HepG2 (cell line): ENCODE results near the gene ITPR1. TPM values are rescaled to one million over a fixed set of nuclear protein-coding genes. Genes with fewer than 3 reads are reported as not detected.

ENCODE experiments used
- BRCA1 ChIP-seq: sonication (generic); formaldehyde crosslinking; IDR thresholded peaks from 2 replicates; pipeline ENCODE4 v1.4.0; 2020; ENCODE audit warnings: missing genetic modification reagents
- CBX2 ChIP-seq, 2 experiments: fragments of 200-600 bp in 1 of 2; sonication (generic); formaldehyde crosslinking in 1 of 2; IDR thresholded peaks; 2 replicates each; pipeline versions ENCODE4 v1.7.0 to v1.8.1; 2018 to 2022; ENCODE audit warnings: low read depth in 2 of 2, low read length in 1 of 2, mild to moderate bottlenecking in 1 of 2, missing genetic modification reagents in 1 of 2
- NFIB ChIP-seq: sonication (generic); formaldehyde crosslinking; IDR thresholded peaks from 2 replicates; pipeline ENCODE4 v1.9.0; 2021; ENCODE audit warnings: missing genetic modification reagents, mild to moderate bottlenecking, borderline replicate concordance
- SKI ChIP-seq: fragments of 450-650 bp; IDR thresholded peaks from one replicate; pipeline ENCODE4 v1.6.1; 2018; ENCODE audit warnings: mild to moderate bottlenecking; ENCODE audit not compliant: partially characterized antibody
- ZNF747 ChIP-seq: sonication (generic); formaldehyde crosslinking; IDR thresholded peaks from 2 replicates; pipeline ENCODE4 v1.8.1; 2023; ENCODE audit warnings: missing genetic modification reagents, mild to moderate bottlenecking, borderline replicate concordance
- ZNF790 ChIP-seq: sonication (generic); formaldehyde crosslinking; IDR thresholded peaks from 2 replicates; pipeline ENCODE4 v1.8.0; 2022; ENCODE audit warnings: missing genetic modification reagents, mild to moderate bottlenecking, borderline replicate concordance
- polyA plus RNA-seq, 8 experiments: library from polyadenylated mRNA; depleted of rRNA in 3 of 8; stranded (reverse) in 7 of 8; unstranded in 1 of 8; fragments of >200 nt; fragmentation: Illumina TruSeq in 4 of 8; extraction: Trizol in 4 of 8; gene quantifications; 2 replicates each; pipeline versions ENCODE4 v1.2.1 to v1.2.3, GENCODE V29; 2011 to 2016; ENCODE audit warnings: low read depth in 4 of 8, missing spikeins in 1 of 8, mixed read lengths in 1 of 8; ENCODE audit not compliant: insufficient read depth in 1 of 8
- total RNA-seq, 5 experiments: library from RNA; depleted of rRNA; stranded (reverse); fragments of >200 nt; fragmentation: Illumina TruSeq; extraction: Trizol; gene quantifications; 2 replicates each; pipeline ENCODE4 v1.2.3, GENCODE V29; 2016; ENCODE audit warnings: low read depth in 1 of 5
- TF ChIP-seq, protein P1 (sequence below): sonication (generic); formaldehyde crosslinking; IDR thresholded peaks from 2 replicates; pipeline ENCODE4 v1.5.0; 2020; ENCODE audit warnings: mild to moderate bottlenecking, missing genetic modification reagents, borderline replicate concordance
- TF ChIP-seq, protein P2 (sequence below): sonication (generic); formaldehyde crosslinking; IDR thresholded peaks from one replicate; pipeline ENCODE4 v1.5.1; 2020; ENCODE audit warnings: mild to moderate bottlenecking, missing genetic modification reagents; ENCODE audit errors: not compliant biosample characterization
- TF ChIP-seq, protein P3 (sequence below): sonication (generic); formaldehyde crosslinking; IDR thresholded peaks from 2 replicates; pipeline ENCODE4 v1.4.0; 2020; ENCODE audit warnings: mild to moderate bottlenecking, missing genetic modification reagents
- TF ChIP-seq, protein P4 (sequence below): sonication (generic); formaldehyde crosslinking; conservative IDR thresholded peaks from 2 replicates; pipeline ENCODE4 v1.4.0; 2020; ENCODE audit warnings: missing genetic modification reagents

Gene ITPR1
- total and polyA plus RNA-seq, 2 of the 13 experiments (the other 11 are each of a cell fraction or from before 2014, with no cell fraction given): 10.0 to 11.4 TPM

DNA sequence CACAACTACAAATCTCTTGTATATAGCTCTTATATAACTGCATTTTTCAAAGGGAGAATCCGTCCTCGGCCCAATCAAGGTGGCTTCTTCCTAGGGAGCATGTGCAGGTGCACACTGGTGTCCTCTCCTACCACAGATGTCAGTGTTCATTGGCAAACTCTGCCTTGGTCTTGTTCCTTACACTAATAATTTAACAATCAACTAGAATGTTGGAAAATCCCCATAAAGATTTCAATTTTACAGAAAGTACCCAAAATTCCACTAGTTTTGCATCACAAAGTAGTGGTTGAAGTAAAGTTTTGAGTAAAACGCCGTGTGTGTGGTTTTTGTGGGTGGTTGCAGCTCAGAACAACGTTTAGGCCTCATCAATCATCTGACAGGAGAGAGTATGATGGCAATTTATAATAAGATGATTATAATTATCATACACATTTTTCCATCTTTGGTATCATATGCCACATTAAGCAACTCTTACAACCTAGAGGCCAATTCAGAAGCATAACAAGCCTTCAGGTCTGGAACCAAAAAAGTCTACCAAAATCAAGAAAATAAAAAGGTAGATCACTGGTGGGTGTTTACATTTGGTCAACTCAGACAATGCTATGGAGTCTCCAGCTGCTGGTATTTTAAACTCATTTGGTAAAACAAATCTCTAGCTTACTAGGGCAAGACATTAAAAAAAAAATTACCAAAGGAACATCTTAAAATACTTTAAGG is 357.2 kb downstream of the ITPR1 start (continued):
- TF ChIP-seq NFIB (CRISPR knock-in tag) (no peak), BRCA1 (CRISPR knock-in tag) (no peak), ZNF790 (no peak), ZNF747 (CRISPR knock-in tag) (no peak), SKI (no peak), CBX2 (IDR thresholded peaks at IDR 0.05; ENCODE audit: low read depth, low read length) (no peak), CBX2 (CRISPR knock-in tag; IDR thresholded peaks at IDR 0.05; ENCODE audit: low read depth) (no peak)
- TF ChIP-seq, protein P1, sequence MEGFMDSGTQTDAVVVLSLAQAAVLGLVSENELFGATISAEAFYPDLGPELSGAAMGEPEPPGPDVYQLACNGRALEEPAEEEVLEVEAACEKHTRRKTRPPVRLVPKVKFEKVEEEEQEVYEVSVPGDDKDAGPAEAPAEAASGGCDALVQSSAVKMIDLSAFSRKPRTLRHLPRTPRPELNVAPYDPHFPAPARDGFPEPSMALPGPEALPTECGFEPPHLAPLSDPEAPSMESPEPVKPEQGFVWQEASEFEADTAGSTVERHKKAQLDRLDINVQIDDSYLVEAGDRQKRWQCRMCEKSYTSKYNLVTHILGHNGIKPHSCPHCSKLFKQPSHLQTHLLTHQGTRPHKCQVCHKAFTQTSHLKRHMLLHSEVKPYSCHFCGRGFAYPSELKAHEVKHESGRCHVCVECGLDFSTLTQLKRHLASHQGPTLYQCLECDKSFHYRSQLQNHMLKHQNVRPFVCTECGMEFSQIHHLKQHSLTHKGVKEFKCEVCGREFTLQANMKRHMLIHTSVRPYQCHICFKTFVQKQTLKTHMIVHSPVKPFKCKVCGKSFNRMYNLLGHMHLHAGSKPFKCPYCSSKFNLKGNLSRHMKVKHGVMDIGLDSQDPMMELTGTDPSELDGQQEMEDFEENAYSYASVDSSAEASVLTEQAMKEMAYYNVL (CRISPR knock-in tag): no peak
- TF ChIP-seq, protein P2, sequence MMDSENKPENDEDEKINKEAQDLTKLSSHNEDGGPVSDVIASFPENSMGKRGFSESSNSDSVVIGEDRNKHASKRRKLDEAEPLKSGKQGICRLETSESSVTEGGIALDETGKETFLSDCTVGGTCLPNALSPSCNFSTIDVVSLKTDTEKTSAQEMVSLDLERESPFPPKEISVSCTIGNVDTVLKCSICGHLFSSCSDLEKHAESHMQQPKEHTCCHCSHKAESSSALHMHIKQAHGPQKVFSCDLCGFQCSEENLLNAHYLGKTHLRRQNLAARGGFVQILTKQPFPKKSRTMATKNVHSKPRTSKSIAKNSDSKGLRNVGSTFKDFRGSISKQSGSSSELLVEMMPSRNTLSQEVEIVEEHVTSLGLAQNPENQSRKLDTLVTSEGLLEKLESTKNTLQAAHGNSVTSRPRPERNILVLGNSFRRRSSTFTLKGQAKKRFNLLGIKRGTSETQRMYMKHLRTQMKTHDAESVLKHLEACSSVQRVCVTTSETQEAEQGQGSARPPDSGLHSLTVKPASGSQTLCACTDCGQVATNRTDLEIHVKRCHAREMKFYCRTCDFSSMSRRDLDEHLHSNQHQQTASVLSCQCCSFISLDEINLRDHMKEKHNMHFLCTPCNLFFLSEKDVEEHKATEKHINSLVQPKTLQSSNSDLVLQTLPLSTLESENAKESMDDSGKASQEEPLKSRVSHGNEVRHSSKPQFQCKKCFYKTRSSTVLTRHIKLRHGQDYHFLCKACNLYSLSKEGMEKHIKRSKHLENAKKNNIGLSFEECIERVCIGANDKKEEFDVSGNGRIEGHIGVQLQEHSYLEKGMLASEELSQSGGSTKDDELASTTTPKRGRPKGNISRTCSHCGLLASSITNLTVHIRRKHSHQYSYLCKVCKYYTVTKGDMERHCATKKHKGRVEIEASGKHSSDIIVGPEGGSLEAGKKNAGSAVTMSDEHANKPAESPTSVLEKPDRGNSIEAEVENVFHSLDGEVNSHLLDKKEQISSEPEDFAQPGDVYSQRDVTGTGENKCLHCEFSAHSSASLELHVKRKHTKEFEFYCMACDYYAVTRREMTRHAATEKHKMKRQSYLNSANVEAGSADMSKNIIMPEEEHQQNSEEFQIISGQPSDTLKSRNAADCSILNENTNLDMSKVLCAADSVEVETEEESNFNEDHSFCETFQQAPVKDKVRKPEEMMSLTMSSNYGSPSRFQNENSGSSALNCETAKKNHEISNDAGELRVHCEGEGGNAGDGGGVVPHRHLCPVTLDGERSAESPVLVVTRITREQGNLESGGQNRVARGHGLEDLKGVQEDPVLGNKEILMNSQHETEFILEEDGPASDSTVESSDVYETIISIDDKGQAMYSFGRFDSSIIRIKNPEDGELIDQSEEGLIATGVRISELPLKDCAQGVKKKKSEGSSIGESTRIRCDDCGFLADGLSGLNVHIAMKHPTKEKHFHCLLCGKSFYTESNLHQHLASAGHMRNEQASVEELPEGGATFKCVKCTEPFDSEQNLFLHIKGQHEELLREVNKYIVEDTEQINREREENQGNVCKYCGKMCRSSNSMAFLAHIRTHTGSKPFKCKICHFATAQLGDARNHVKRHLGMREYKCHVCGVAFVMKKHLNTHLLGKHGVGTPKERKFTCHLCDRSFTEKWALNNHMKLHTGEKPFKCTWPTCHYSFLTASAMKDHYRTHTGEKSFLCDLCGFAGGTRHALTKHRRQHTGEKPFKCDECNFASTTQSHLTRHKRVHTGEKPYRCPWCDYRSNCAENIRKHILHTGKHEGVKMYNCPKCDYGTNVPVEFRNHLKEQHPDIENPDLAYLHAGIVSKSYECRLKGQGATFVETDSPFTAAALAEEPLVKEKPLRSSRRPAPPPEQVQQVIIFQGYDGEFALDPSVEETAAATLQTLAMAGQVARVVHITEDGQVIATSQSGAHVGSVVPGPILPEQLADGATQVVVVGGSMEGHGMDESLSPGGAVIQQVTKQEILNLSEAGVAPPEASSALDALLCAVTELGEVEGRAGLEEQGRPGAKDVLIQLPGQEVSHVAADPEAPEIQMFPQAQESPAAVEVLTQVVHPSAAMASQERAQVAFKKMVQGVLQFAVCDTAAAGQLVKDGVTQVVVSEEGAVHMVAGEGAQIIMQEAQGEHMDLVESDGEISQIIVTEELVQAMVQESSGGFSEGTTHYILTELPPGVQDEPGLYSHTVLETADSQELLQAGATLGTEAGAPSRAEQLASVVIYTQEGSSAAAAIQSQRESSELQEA (CRISPR knock-in tag): no peak
- TF ChIP-seq, protein P3, sequence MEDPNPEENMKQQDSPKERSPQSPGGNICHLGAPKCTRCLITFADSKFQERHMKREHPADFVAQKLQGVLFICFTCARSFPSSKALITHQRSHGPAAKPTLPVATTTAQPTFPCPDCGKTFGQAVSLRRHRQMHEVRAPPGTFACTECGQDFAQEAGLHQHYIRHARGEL (CRISPR knock-in tag): no peak
- TF ChIP-seq, protein P4, sequence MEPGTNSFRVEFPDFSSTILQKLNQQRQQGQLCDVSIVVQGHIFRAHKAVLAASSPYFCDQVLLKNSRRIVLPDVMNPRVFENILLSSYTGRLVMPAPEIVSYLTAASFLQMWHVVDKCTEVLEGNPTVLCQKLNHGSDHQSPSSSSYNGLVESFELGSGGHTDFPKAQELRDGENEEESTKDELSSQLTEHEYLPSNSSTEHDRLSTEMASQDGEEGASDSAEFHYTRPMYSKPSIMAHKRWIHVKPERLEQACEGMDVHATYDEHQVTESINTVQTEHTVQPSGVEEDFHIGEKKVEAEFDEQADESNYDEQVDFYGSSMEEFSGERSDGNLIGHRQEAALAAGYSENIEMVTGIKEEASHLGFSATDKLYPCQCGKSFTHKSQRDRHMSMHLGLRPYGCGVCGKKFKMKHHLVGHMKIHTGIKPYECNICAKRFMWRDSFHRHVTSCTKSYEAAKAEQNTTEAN: no peak
